Left renal pelvis (tissue), 4 donors: ENCODE measurements around the gene RBL2. TPM values are rescaled to one million over a fixed set of nuclear protein-coding genes. Genes with fewer than 3 reads are reported as not detected.
"Not testable (repeated sequence)": the region's sequence is repeated elsewhere in the genome, so short reads cannot be mapped to it uniquely, and the experiment has no call there.

Source experiments
- DNase-seq, 4 donors: peaks; one replicate each; pipeline ENCODE4 v3.0.0-alpha.2; 2013; ENCODE audit warnings: low read depth in 4 of 4, low spot score in 3 of 4
- polyA plus RNA-seq, 4 donors: library from polyadenylated mRNA; unstranded; fragments of 120-200 nt; gene quantifications; one replicate each; pipeline ENCODE4 v1.2.1, GENCODE V29; 2013; ENCODE audit not compliant: insufficient read length in 4 of 4

Gene RBL2
- polyA plus RNA-seq, 4 donors = 73.5 to 92.6 (median 79.0) TPM

GRCh38 chr16:53503991-53504663 lies 69.9 kb downstream of the RBL2 start:
- peak; percentile 41 to 60 (median 50) for DNase-seq

GRCh38 chr16:53504665-53505064 lies 70.4 kb downstream of the RBL2 start:
- no peak for DNase-seq

- DNase-seq = no peak
Observed at GRCh38 chr16:53506254-53506653, 72.0 kb downstream of the RBL2 start.

DNA sequence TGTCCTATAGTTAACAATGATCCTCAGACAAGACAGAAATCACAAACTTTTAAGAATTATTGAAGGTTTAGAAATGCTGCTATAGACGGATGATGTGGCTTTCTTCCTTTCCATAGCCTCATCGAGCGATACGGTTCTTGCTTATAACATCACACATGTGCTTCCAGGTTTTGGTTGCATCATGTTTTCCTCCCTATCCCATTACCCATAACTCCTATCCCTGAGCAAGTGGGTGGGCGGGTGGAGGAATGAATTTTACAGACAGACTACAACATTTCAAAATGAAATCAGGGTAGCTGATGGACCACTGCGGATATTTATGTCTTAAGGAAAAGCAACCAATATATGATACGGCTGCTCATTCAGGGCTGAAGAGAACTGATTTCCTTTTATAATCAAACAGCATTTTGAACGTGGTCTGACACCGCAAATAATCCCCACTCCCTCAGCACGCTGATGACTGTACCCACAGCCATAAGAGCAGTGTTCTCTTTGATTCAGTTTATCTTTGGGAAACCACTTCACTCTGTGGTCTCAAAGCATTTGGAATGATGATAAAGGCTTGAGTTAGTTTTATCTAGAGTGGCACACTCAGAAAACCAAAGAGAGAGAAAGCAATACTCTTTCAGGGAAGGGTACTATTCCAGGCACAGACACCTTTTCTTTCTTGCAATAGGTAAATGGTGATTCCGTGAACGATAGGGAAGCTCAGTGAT lies 73.4 kb downstream of the RBL2 start:
- DNase-seq = no peak

DNA sequence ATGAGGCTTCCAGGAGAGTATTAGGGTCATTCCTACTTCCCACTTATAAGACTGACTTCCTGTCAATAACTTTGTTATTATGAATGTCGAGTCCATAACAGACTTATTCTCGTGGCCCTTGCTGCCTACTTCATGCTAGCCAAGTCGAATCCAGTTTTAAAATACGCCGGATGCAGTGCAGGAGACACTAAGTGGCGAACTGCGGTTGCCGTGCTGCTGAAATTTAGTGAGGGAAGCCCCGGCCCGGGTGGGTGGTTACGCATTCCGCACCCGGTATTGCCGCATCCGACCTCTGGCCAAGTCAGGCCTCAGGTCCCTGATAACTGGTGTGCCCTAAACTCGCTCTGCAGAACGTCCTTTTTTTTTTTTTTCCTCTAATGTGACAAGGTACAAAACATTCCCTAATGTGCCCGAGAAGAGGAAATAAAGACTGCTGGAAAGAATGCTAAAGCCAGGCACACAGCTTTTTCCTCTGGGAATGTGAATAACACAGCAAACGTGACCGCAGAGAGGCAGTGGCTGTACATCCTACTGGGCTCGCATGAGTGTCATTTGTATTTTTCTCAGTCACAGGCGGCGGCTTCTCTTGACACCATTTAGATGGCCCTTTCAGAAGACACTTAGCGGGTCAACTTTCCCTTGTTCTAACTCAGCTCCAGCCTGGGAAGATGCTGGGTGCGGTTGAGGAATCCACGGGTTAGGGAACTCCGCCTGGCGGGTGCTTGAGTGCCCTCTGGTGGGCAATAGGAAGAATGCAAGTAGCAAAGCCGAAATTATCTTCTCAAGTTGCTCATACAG lies 75.8 kb downstream of the RBL2 start:
- DNase-seq = peak; percentile 43 to 63 (median 54)

DNA sequence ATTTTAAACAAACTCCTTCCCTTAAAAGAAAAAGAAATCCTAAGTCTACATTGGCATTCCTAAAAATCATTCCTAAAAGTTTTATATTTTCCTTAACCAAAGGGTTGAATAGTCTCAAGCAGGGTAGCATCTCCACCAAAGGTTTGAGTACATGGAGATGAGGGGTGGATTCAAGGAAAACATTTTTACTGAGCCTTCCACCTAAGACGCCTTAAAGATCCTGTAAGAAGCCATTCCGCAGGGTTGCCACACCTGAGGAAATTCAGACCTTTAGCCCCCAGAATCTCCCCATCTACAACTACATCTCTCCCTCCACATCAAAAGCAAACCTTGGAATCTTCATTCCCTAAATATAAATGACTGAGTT lies 76.4 kb downstream of the RBL2 start:
- DNase-seq = no peak

GRCh38 chr16:53511084-53511402 lies 76.8 kb downstream of the RBL2 start:
- no peak for DNase-seq

DNA sequence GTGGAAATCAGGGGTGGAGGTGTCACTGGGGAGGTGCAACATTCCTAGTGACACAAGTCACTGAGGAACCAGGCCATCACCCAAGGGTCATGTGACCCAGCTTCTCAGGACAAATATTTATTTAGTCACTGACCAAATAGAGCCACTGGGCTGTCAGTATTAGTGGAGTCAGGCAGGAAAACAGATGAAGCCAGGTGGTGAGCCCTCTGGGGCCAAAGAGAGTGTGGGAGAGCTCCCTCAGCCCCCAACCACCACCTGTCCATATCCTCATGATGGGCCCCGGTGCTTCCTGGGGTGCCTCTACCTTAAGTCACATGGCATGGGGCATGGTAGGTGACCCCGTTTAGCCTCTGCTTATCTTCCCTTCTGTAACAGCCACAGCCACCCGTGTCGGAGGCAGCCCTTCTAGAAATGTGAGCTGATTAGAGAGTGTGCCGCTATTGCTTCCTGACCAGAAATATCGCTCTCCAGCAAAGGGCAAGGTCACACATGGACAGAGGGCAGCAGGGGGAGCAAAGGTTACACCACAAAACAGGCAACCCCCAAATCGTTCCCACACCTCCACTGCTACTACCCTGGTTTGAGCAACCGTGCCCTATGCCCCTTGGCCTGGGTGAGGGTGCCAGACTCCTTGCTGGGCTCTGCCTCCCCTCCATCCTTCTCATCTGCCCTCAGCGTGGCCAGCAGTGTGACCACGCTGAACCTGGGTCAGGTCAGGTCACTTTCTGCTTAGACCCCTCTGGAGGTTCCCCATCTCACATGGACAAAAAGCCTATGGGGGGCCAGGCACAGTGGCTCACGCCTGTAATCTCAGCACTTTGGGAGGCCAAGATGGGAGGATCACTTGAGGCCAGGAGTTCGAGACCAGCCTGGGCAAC lies 77.4 kb downstream of the RBL2 start:
- no peak for DNase-seq

- DNase-seq = not testable (repeated sequence)
Observed at GRCh38 chr16:53512795-53513194, 78.5 kb downstream of the RBL2 start.

DNA sequence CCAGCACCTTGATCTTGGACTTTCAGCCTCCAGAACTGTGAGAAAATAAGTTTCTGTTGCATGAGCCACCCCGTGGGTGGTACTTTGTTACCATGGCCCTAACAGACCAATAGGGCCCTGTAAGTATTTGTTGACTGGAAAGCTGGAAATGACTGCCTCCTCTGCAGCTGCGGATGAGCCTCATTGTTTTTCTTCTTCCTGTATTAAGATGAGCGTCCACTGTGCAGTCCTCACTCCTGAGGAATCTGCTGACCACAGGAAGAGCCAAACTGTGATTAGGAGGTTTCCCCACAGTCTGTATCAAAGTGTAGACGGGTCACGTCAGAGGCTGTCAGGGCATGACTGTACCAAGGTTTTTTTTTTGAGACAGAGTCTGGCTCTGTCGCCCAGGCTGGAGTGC lies 81.0 kb downstream of the RBL2 start:
- no peak for DNase-seq

GRCh38 chr16:53515811-53516210 lies 81.5 kb downstream of the RBL2 start:
- no peak for DNase-seq

DNA sequence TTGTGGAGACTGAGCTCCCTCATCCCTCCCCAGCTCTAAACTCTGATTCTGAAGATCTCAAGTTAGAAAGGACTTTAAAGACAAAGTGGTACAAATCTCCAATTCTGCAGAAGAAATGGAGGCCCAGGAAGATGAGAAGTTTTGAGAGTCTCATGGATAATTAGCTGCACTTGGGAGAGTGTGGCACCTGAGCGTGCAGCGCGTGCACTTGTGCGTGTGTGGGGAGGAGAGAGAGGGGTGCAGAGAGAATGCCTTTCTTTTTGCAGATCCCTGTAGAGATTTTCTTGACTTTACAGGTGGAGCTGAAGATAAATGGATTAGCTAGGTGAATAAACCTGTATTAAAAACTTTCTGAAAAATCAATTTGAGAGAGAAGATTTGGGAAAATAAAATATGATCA lies 83.6 kb downstream of the RBL2 start:
- no peak for DNase-seq

- DNase-seq = no peak
Observed at GRCh38 chr16:53518550-53519416, 84.5 kb downstream of the RBL2 start.

DNA sequence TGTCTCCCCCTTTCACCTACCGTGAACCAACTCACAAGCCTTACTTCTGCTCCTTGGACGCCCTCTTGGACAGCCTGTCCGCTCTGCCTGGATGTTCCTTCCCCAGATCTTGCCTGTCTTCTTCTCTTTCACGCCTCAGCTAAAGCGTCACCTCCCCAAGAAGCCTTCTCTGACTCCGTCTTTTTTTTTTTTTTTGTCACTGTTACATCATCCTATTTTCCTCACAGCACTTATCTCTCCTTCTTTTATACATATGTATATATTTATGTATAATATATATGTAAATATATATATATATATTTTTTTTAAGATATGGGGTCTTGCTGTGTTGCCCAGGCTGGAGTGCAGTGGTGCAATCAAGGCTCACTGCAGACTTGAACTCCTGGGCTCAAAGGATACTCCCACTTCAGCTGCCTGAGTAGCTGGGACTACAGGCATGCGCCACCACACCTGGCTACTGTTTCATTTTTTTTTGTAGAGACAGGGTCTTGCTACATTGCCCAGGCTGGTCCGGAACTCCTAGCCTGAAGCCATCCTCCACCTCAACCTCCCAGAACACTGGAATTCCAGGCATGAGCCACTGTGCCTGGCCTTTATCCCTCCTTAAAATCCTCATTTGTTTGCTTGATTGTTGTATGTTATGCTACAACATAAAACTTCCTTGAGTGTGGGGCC lies 85.3 kb downstream of the RBL2 start:
- DNase-seq = no peak

DNA sequence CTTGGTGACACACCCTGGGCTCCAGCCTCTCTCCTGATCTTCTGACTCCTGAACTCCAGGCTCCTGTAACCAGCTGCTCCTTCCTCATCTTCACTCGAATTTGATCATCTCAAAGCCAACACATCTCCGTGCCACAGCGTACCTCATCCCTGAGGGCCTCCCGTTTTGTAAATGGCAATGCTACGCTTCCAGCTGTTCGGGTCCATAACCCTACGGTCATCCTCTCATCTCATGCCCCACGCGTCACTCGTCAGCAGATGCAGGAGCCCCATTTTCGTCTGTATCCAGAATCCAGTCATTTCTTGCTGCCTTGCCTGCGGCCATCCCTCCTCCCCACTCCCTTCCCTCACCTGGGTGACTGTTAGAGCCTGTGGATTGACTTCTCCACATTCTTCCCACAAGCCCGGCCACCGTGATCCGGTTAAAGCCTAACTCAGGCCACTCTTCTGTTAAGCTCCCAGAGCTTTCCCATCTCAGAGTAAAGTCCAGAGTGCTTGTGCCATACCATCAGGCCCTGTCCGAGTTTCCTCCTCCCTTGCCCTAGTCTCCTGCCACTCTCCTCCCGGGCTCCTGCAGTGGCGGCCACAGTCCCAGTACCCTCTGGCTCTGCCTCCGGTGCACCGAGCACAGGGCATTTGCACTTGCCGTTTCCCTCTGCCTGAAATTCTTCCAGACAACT lies 89.0 kb downstream of the RBL2 start:
- DNase-seq = no peak

- DNase-seq = no peak
Observed at GRCh38 chr16:53523971-53524548, 89.8 kb downstream of the RBL2 start.

DNA sequence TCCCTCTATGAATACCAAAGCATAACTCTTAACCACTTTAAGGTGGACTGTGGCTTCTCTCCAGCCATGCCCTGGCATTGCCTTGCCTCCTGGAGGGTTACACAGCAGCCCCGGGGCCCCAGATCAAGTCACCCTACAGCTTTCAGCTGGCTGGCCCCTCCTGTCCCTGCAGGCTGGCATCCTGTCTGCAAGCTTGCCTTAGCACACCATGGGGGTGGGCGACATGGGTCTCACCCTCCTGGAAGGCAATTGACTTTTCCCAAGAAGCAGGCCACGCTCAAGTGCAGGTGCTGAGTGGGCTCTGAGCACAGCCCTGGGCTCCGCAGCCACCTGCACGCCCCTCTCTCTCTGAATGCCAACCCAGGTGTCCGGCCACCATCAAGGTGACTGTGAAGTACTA lies 94.5 kb downstream of the RBL2 start:
- no peak for DNase-seq

- no peak for DNase-seq
Observed at GRCh38 chr16:53529513-53529912, 95.2 kb downstream of the RBL2 start.
